RWPE1 (cell line): ENCODE measurements around the gene POU2AF3.

ENCODE experiments used
- CTCF ChIA-PET: fragments of 350-600 bp; sonication (Branson Sonifier 250); formaldehyde crosslinking; extraction: SDS; loops from one replicate; lab custom pipeline; 2021; lab: Yijun Ruan, JAX
- POLR2A ChIA-PET: fragments of 400-600 bp; formaldehyde crosslinking; extraction: SDS; loops from one replicate; lab custom pipeline; 2020; ENCODE audit warnings: antibody characterized with exemption; ENCODE audit not compliant: low non-redundant PET; lab: Yijun Ruan, JAX
- DNase-seq: peaks from one replicate; pipeline ENCODE4 v3.0.0; 2012; ENCODE audit warnings: low spot score
- H3K27ac ChIP-seq: fragments of 450-650 bp; 2 replicates; pipeline ENCODE4 v1.5.1; 2017
- TF ChIP-seq, protein P1 (sequence below): fragments of 450-650 bp; conservative IDR thresholded peaks from 2 replicates; pipeline ENCODE4 v1.5.1; 2017; ENCODE audit warnings: low read depth, mild to moderate bottlenecking

POU2AF3 gene

DNA sequence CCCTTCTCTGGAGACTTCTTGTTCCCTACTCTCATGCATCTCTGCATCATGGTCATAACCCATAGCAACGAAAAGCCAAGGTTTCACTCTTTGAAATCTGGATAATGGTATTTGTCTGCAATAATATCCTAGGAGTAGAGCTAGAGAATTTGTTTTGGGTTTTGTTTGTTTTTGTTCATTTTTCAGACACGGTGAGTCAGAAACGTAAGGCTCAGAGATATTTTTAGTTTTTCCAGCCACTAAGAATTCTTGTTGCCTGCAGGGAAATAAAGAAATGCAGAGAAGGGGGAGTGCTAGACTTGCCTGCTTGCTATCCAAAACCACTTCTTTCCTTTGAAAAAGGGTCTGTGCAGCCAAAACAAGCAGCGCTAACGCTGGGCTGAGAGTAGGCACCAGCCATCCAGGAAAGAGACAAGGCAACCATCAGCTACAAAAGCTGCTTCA, 26.0 kb downstream of the POU2AF3 start:
- CTCF ChIA-PET = no interaction called here
- no peak for DNase-seq
- no peak overlapping the region for H3K27ac ChIP-seq
- POLR2A ChIA-PET = no interaction called here
- TF ChIP-seq, protein P1, sequence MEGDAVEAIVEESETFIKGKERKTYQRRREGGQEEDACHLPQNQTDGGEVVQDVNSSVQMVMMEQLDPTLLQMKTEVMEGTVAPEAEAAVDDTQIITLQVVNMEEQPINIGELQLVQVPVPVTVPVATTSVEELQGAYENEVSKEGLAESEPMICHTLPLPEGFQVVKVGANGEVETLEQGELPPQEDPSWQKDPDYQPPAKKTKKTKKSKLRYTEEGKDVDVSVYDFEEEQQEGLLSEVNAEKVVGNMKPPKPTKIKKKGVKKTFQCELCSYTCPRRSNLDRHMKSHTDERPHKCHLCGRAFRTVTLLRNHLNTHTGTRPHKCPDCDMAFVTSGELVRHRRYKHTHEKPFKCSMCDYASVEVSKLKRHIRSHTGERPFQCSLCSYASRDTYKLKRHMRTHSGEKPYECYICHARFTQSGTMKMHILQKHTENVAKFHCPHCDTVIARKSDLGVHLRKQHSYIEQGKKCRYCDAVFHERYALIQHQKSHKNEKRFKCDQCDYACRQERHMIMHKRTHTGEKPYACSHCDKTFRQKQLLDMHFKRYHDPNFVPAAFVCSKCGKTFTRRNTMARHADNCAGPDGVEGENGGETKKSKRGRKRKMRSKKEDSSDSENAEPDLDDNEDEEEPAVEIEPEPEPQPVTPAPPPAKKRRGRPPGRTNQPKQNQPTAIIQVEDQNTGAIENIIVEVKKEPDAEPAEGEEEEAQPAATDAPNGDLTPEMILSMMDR = no peak

DNA sequence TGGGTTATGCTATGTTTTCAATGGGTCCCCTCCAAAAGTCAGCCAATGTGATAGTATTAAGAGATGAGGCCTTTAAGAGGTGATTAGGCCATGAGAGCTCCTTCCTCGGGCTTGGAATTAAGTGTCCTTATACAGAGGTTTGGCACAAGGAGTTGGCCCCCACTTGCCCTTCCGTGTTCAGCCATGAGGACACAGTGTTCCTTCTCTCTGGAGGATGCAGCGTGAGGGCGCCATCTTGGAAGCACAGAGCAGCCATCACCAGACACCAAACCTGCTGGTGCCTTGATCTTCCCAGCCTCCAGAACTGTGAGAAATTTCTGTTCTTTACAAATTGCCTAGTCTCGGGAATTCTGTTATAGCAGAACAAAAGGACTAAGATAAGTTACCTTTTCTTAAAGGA, 26.9 kb downstream of the POU2AF3 start:
- H3K27ac ChIP-seq = no peak overlapping the region
- POLR2A ChIA-PET = no interaction called here
- CTCF ChIA-PET = no interaction called here
- TF ChIP-seq, protein P1 = no peak
- DNase-seq = no peak

DNA sequence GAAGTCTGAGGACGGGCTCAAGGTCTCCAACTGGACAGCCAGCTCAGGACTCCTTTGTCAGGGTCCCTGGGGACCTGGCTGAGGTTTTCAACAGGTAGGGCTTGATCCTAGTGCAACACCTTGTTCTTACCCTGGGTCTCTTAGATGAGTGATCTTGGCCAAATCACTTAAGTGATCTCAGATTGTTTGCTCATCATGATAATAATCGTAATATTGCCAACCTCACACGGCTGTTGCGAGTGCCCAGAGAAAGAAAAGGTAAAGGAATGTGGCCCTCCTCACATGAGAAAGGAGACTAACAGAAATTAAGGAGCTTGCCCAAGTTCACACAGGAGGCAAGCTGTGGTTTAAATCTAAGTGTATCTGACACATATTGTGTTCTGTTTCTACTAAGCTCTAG, 28.5 kb downstream of the POU2AF3 start:
- CTCF ChIA-PET = interaction anchor here (0.7 kb wide), 2 partner anchors 18 to 114 kb away, joined by 3 read pairs; no protein-coding TSS in a partner anchor
- H3K27ac ChIP-seq = no peak overlapping the region
- no peak for DNase-seq
- POLR2A ChIA-PET = no interaction called here
- TF ChIP-seq, protein P1 = no peak

DNA sequence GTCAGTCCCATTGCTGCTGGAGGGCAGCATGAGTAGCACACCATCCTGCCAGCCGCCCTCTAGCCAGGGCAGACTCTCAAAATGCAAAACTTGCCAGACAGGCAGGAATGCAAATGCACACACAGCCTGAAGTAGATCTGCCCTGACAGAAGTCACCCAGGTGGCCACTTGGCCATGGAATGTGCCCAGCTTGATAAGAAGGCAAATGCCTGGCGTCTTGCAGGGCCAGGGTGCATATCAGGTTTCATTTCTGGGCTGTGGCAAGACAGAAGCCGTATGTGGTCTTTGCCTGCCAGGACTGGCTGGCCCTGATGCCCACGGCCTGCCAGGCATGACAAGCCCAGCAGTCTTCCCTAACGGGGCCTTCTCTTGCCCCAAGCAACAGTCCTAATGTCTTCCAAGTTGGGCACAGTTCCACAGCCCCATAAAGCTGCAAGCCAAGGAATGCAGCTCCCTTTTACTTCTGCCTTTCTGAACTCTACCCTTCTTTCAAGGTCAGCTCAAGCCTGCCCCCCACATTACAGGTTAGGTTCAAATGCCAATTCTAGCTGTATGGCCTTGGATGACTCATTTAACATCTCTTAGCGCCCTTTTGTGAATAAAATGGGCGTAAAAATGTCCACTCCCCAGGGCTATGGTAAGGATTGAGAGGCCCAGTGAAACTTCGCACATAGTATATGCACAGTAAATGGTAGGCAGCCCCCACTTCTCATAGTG, 29.7 kb downstream of the POU2AF3 start:
- peak overlapping the region; percentile 48 for H3K27ac ChIP-seq
- no peak for DNase-seq
- TF ChIP-seq, protein P1 = no peak
- ChIA-PET POLR2A (interaction anchor here (1.0 kb wide), 1 partner anchor 18 kb away, joined by 3 read pairs; no protein-coding TSS in a partner anchor), CTCF (interaction anchor here (0.6 kb wide), 1 partner anchor 677 kb away, joined by 3 read pairs; no protein-coding TSS in a partner anchor)

DNA sequence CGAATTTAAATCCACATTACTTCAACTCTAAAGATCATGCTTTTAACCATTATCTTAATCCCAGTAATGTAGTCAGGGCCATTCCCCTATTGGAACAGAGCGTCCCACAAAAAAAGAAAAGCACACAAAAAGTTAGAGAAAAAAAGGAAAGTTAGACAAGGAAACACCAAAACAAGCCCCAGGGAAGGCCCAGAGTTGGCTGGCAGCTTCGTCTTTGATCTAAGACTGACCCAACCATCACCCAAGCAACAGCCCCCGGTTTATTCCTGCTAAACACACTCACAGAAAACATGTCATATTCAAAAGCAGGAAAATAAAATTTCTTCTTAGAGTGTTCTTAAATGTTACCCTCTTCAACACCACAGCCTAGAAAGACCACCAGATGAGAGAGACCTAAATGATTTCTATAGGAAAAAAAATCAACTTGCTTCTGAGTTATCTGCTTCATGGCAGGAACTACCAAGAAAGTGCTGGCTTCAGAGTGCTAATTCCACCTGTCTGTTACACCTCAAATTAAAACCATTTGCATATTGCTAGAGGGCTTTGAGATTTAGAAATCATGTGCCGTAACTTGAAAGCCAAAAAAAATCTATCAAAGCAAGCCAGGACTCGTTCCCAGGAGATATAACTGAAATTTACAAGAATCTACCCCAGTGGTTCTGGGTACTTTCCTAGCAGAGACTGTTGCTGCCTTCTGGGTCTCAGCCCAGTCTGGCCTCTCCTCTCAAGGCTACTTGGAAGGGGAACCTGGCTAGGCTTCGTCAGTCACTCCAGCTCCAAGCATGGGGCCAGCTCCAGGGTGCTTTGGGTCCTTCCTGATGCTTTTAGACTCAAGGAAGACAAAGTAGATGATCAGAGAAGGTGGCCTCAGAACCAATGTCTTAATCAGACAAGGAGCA, 31.2 kb downstream of the POU2AF3 start:
- DNase-seq = no peak
- ChIA-PET POLR2A (no interaction called here), CTCF (interaction anchor here (0.5 kb wide), 1 partner anchor 99 kb away, joined by 3 read pairs; no protein-coding TSS in a partner anchor)
- H3K27ac ChIP-seq = no peak overlapping the region
- TF ChIP-seq, protein P1 = no peak

DNA sequence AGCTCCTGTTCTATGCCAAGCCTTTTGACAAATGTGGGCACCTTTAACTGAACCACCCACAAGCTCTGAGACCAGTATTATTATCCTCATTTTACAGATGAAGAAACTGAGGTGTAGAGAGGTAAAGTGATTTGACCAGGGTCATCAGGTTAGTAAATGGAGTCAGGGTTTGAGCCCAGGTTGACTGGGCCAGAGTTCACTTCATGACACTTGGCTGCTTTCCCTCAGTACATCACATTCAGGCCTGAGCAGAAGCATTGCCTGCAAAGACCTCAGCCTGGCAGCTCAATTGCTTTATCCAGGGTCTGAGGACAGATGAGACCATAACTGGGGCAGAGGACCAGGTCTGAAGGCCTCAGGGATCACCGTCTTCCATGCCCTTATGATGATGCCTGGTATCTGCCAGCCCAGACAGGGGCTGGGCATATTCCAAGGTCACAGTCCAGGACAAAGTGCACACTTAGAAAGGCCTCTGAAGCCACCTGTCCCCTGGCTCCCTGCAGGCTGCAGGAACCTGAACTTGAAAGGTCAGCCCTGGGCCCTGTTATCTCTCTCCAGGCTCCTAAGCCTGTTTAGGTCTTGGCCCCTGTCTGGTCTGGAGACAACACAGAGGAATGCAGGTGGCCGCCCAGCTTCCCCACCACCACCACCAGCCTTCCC, 32.0 kb downstream of the POU2AF3 start:
- ChIA-PET POLR2A (no interaction called here), CTCF (no interaction called here)
- H3K27ac ChIP-seq = no peak overlapping the region
- no peak for DNase-seq
- TF ChIP-seq, protein P1 = no peak
